OCI-LY1 (cell line): Measurements from ENCODE around the gene ATP5PO.
"Not testable (repeated sequence)": the region's sequence is repeated elsewhere in the genome, so short reads cannot be mapped to it uniquely, and the experiment has no call there.

Experiments used
- EZH2 ChIP-seq: fragments of 200-600 bp; sonication (generic), shearing (Covaris generic); IDR thresholded peaks from 2 replicates; pipeline ENCODE4 v1.8.0; 2017; ENCODE audit warnings: borderline replicate concordance, mixed run types, mild to moderate bottlenecking, antibody characterized with exemption, low read length, moderate library complexity, mixed read lengths
- TF ChIP-seq, protein P1 (sequence below): fragments of 200-600 bp; sonication (generic), shearing (Covaris generic); IDR thresholded peaks from 2 replicates; pipeline ENCODE4 v1.5.1; 2017; ENCODE audit warnings: mild to moderate bottlenecking, antibody characterized with exemption, low read length, moderate library complexity, mixed read lengths

DNA sequence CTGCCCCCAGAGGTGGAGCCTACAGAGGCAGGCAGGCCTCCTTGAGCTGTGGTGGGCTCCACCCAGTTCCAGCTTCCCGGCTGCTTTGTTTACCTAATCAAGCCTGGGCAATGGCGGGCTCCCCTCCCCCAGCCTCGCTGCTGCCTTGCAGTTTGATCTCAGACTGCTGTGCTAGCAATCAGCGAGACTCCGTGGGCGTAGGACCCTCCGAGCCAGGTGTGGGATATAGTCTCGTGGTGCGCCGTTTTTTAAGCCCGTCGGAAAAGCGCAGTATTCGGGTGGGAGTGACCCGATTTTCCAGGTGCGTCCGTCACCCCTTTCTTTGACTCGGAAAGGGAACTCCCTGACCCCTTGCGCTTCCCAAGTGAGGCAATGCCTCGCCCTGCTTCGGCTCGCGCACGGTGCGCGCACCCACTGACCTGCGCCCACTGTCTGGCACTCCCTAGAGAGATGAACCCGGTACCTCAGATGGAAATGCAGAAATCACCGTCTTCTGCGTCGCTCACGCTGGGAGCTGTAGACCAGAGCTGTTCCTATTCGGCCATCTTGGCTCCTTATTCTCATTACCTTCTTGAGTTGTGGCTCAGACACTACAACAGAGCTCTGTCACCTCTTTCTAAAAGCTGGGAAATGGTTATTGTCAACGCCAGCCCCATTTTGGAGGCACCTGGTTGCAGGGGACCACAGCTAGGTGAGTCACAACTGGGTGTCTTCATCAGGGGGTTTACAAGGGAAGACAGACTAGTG is 15.6 kb upstream of the ATP5PO start:
- TF ChIP-seq, protein P1, sequence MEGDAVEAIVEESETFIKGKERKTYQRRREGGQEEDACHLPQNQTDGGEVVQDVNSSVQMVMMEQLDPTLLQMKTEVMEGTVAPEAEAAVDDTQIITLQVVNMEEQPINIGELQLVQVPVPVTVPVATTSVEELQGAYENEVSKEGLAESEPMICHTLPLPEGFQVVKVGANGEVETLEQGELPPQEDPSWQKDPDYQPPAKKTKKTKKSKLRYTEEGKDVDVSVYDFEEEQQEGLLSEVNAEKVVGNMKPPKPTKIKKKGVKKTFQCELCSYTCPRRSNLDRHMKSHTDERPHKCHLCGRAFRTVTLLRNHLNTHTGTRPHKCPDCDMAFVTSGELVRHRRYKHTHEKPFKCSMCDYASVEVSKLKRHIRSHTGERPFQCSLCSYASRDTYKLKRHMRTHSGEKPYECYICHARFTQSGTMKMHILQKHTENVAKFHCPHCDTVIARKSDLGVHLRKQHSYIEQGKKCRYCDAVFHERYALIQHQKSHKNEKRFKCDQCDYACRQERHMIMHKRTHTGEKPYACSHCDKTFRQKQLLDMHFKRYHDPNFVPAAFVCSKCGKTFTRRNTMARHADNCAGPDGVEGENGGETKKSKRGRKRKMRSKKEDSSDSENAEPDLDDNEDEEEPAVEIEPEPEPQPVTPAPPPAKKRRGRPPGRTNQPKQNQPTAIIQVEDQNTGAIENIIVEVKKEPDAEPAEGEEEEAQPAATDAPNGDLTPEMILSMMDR = not testable (repeated sequence)
- TF ChIP-seq EZH2 = not testable (repeated sequence)
